Measurements from ENCODE around the gene PTPRG.

The PTPRG gene

DNA sequence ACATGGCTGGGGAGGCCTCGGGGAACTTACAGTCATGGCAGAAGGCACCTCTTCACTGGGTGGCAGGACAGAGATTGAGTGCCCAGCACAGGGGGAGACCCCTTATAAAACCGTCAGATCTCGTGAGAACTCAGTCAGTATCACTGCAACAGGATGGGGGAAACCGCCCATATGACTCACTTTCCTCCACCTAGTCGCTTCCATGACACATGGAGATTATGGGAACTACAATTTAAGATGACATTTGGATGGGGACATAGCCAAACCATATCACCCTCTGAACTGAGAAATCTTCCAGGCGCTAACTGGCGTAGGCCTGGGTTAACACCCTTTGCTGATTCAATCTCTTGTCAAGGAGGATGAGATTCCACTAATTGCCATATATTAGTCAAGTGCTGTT is 419.7 kb downstream of the PTPRG start:
- no peak overlapping the region for H3K27ac ChIP-seq
- H3K79me2 ChIP-seq (ENCODE audit: insufficient read depth, low read depth) = no peaks in the 10 kb centered on the region
- no peak overlapping the region for H2AFZ ChIP-seq (ENCODE audit: low read depth)
- no peak overlapping the region for H3K9ac ChIP-seq
- no peaks in the 10 kb centered on the region for H4K20me1 ChIP-seq (ENCODE audit: insufficient read depth)
- TF ChIP-seq, protein P1, sequence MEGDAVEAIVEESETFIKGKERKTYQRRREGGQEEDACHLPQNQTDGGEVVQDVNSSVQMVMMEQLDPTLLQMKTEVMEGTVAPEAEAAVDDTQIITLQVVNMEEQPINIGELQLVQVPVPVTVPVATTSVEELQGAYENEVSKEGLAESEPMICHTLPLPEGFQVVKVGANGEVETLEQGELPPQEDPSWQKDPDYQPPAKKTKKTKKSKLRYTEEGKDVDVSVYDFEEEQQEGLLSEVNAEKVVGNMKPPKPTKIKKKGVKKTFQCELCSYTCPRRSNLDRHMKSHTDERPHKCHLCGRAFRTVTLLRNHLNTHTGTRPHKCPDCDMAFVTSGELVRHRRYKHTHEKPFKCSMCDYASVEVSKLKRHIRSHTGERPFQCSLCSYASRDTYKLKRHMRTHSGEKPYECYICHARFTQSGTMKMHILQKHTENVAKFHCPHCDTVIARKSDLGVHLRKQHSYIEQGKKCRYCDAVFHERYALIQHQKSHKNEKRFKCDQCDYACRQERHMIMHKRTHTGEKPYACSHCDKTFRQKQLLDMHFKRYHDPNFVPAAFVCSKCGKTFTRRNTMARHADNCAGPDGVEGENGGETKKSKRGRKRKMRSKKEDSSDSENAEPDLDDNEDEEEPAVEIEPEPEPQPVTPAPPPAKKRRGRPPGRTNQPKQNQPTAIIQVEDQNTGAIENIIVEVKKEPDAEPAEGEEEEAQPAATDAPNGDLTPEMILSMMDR (conservative IDR thresholded peaks at IDR 0.05; ENCODE audit: low read depth, low read length) = no peak
- H3K4me2 ChIP-seq = no peak overlapping the region
- H3K27me3 ChIP-seq (ENCODE audit: insufficient read depth, low read depth) = no peaks in the 10 kb centered on the region
- H3K4me1 ChIP-seq (ENCODE audit: low read depth, poor library complexity, severe bottlenecking) = no peaks in the 10 kb centered on the region
- no peaks in the 10 kb centered on the region for H3K36me3 ChIP-seq (ENCODE audit: insufficient read depth)
- H3K4me3 ChIP-seq (IDR thresholded peaks at IDR 0.05; ENCODE audit: insufficient read depth, low read depth, low read length) = no peak overlapping the region

- H4K20me1 ChIP-seq (ENCODE audit: insufficient read depth) = no peaks in the 10 kb centered on the region
- no peak overlapping the region for H3K27ac ChIP-seq
- H3K79me2 ChIP-seq (ENCODE audit: insufficient read depth, low read depth) = no peaks in the 10 kb centered on the region
- no peaks in the 10 kb centered on the region for H3K36me3 ChIP-seq (ENCODE audit: insufficient read depth)
- no peaks in the 10 kb centered on the region for H3K27me3 ChIP-seq (ENCODE audit: insufficient read depth, low read depth)
- no peak overlapping the region for H2AFZ ChIP-seq (ENCODE audit: low read depth)
- TF ChIP-seq, protein P1 (conservative IDR thresholded peaks at IDR 0.05; ENCODE audit: low read depth, low read length) = no peak
- no peak overlapping the region for H3K9ac ChIP-seq
- no peaks in the 10 kb centered on the region for H3K4me1 ChIP-seq (ENCODE audit: low read depth, poor library complexity, severe bottlenecking)
- no peak overlapping the region for H3K4me2 ChIP-seq
- H3K4me3 ChIP-seq (IDR thresholded peaks at IDR 0.05; ENCODE audit: insufficient read depth, low read depth, low read length) = no peak overlapping the region
These were observed 422.1 kb downstream of the PTPRG start for GRCh38 chr3:61983479-61983878.

DNA sequence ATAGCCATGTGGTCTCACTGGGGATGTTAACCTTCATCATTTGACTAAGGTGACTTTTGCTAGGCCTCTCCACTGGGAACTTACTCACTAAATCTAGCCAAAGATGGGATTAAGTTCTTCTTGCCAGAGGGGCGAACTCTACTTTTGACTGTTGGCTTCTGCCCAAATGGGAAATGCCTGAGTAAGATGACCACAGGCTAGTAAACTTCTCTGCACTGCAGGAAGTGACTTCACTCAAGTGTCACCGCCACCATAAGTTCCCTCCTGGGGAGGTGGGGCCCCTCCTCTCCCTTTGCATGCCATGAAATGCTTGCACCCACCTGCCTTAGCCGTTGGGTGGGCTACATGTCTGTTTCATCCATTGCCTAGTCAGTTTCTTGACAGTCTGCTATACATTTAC is 423.6 kb downstream of the PTPRG start:
- H3K4me1 ChIP-seq (ENCODE audit: low read depth, poor library complexity, severe bottlenecking) = no peaks in the 10 kb centered on the region
- H4K20me1 ChIP-seq (ENCODE audit: insufficient read depth) = no peaks in the 10 kb centered on the region
- H3K4me3 ChIP-seq (IDR thresholded peaks at IDR 0.05; ENCODE audit: insufficient read depth, low read depth, low read length) = no peak overlapping the region
- H3K4me2 ChIP-seq = no peak overlapping the region
- TF ChIP-seq, protein P1 (conservative IDR thresholded peaks at IDR 0.05; ENCODE audit: low read depth, low read length) = no peak
- H3K27ac ChIP-seq = no peak overlapping the region
- H2AFZ ChIP-seq (ENCODE audit: low read depth) = no peak overlapping the region
- H3K36me3 ChIP-seq (ENCODE audit: insufficient read depth) = no peaks in the 10 kb centered on the region
- no peaks in the 10 kb centered on the region for H3K79me2 ChIP-seq (ENCODE audit: insufficient read depth, low read depth)
- H3K27me3 ChIP-seq (ENCODE audit: insufficient read depth, low read depth) = no peaks in the 10 kb centered on the region
- H3K9ac ChIP-seq = no peak overlapping the region

GRCh38 chr3:61986473-61986872 is 425.1 kb downstream of the PTPRG start:
- Histone ChIP-seq H3K9ac (no peak overlapping the region), H3K4me2 (no peak overlapping the region), H3K4me3 (IDR thresholded peaks at IDR 0.05; ENCODE audit: insufficient read depth, low read depth, low read length) (no peak overlapping the region), H4K20me1 (ENCODE audit: insufficient read depth) (no peaks in the 10 kb centered on the region), H3K36me3 (ENCODE audit: insufficient read depth) (no peaks in the 10 kb centered on the region), H2AFZ (ENCODE audit: low read depth) (no peak overlapping the region), H3K4me1 (ENCODE audit: low read depth, poor library complexity, severe bottlenecking) (no peaks in the 10 kb centered on the region), H3K27ac (no peak overlapping the region), H3K79me2 (ENCODE audit: insufficient read depth, low read depth) (no peaks in the 10 kb centered on the region), H3K27me3 (ENCODE audit: insufficient read depth, low read depth) (no peaks in the 10 kb centered on the region)
- TF ChIP-seq, protein P1 (conservative IDR thresholded peaks at IDR 0.05; ENCODE audit: low read depth, low read length) = no peak
